GM13976 (cell line): ENCODE results near the gene OR6Q1.

Experiments
- DNase-seq: peaks from one replicate; pipeline ENCODE4 v3.0.0; 2012; ENCODE audit warnings: low spot score
- in situ Hi-C: fragments of 300-500 bp; cut with MboI; formaldehyde crosslinking; loops from one replicate; pipeline ENCODE4 v1.12.0; 2022; ENCODE audit warnings: low sequenced_read_pairs, mixed read lengths, inconsistent platforms; ENCODE audit not compliant: unreplicated experiment
- TF ChIP-seq, protein P1 (sequence below): IDR thresholded peaks from 2 replicates; pipeline ENCODE4 v1.5.1; 2012; ENCODE audit warnings: borderline replicate concordance, mild to moderate bottlenecking; ENCODE audit not compliant: insufficient read depth; ENCODE audit errors: extremely low read depth, missing control alignments, control extremely low read depth

The OR6Q1 gene

DNA sequence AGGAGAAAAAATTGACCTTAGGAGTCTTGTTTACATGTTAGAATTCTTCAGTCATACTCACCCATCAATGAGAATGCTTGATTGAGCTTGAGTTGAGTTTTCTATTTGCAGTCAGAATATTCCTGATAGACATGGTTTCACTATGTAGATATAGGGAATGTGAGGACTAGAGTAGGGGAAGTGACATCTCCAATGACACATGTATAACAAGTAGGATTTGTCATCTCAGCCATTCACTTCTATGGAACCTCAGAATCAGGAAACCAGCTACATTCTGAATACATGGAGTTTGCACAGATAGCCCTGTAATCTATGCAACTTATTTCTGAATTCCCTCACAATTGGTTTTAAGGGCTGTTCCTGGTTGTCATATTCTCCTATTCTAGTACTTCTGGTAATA lies 27.2 kb upstream of the OR6Q1 start:
- TF ChIP-seq, protein P1, sequence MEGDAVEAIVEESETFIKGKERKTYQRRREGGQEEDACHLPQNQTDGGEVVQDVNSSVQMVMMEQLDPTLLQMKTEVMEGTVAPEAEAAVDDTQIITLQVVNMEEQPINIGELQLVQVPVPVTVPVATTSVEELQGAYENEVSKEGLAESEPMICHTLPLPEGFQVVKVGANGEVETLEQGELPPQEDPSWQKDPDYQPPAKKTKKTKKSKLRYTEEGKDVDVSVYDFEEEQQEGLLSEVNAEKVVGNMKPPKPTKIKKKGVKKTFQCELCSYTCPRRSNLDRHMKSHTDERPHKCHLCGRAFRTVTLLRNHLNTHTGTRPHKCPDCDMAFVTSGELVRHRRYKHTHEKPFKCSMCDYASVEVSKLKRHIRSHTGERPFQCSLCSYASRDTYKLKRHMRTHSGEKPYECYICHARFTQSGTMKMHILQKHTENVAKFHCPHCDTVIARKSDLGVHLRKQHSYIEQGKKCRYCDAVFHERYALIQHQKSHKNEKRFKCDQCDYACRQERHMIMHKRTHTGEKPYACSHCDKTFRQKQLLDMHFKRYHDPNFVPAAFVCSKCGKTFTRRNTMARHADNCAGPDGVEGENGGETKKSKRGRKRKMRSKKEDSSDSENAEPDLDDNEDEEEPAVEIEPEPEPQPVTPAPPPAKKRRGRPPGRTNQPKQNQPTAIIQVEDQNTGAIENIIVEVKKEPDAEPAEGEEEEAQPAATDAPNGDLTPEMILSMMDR: no peak
- in situ Hi-C loops: no loop called here
- DNase-seq: no peak

DNA sequence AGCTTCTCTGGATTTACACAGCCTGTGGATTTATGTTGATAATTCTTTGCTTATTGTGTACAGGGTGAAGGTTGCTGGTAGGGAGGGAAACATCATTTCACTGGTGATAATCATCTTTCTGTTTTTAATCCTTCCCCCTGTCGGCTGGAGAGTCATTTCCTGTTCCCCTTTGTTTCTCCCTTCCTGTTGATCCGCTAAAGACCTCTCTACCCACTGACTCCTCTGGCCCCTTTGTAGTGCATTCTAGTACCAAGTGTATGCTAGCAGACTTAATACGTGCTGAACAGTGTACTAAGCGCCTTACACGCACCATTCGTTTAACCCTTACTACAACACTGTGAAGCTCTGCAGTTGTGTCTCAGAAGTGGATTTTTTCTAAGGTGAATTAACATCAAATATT lies 26.1 kb upstream of the OR6Q1 start:
- TF ChIP-seq, protein P1: no peak
- DNase-seq: no peak
- in situ Hi-C loops: no loop called here

DNA sequence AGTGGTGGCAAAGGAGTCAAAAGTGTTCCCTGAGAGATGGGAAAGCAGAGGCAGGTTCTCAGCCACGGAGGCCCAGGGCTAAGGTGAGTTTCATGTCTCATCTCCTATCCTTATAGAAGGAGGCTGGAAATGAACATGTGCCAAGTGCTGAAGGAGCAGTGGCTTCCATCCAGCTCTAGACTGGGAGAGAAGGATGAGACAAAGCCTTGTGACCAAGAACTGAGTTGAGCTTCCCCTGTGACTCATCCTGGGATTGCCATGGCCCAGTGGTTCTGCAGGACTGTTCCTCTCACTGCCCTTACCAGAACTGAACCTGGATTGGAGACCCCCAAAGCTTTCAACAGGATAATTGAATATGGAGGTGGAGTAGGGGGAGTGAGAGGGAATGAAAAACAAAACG lies 23.8 kb upstream of the OR6Q1 start:
- no peak for DNase-seq
- TF ChIP-seq, protein P1: no peak
- in situ Hi-C loops: no loop called here

DNA sequence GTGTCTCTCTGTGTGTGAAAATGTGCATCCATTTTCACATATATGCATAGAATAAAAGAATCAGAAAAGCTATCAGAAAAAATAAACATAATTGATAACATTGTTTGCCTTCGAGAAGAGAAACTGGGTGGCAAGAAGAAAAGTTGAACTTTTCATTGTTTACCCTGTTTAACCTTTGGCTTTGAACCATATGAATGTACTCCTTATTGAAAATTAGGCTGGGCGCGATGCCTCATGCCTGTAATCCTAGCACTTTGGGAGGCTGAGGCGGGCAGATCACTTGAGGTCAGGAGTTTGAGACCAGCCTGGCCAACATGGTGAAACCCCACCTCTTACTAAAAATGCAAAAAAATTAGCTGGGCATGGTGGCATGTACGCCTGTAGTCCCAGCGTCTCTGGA lies 19.0 kb upstream of the OR6Q1 start:
- TF ChIP-seq, protein P1: no peak
- DNase-seq: no peak
- in situ Hi-C loops: no loop called here

DNA sequence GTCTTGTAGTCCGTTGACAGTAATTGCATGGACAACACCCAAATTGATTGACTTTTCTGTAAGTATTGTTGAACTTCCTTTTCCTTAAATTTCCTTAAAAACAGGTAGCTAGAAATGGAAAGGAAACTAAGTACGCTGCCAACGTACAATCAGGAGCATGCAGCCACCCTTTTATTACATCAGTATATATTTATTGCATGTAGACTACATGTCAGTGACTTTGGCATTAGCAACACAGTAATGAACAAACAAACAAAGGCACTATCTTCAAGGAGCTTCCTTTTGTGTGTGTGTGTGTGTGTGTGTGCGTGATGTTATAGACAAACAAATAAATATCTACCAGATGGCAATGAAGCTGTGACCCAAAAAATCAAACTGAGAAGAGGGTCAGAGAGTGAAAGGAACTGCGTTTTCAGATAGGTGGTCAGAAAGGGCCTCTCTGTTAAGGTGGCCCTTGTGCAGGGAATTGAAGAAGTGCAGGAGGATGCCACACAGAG lies 7.3 kb upstream of the OR6Q1 start, which contains the start of gene OR9Q1:
TSS of gene OR9Q1 (plus strand) at position 447 of the 497 bp plus-strand sequence. CDS start 155,564 bp downstream, outside the sequence.
- in situ Hi-C loops: no loop called here
- TF ChIP-seq, protein P1: no peak
- DNase-seq: no peak

DNA sequence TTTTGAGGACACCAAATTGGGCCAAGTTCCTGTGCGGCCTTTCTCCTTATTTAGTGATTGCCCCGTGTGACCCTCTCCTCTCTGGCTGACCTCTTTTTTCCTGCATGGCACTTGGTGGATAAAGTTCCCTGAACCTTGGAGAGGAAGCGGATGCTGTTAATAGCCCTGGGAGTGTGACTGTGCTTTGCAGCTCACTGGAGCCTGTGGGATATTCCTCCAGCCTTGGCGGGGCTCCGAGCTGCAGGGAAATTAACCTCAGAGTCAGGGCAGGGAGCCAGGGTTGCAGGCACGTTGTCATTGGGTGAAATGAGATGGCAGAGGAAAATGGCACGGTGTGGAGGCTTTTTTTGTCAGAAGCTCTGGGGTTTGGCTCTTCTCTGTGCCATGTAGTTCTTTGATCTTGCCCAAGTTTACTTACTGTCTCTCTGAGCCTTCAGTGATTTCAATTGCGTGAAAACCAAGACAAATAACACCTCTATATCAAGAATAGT lies 6.1 kb upstream of the OR6Q1 start:
- in situ Hi-C loops: no loop called here
- TF ChIP-seq, protein P1: no peak
- no peak for DNase-seq
